ENCODE data around the gene HEPHL1. TPM values are rescaled to one million over a fixed set of nuclear protein-coding genes. Genes with fewer than 3 reads are reported as not detected.

HEPHL1 gene
- total RNA-seq, 1 donor from 2014 or later: 0.02 TPM

DNA sequence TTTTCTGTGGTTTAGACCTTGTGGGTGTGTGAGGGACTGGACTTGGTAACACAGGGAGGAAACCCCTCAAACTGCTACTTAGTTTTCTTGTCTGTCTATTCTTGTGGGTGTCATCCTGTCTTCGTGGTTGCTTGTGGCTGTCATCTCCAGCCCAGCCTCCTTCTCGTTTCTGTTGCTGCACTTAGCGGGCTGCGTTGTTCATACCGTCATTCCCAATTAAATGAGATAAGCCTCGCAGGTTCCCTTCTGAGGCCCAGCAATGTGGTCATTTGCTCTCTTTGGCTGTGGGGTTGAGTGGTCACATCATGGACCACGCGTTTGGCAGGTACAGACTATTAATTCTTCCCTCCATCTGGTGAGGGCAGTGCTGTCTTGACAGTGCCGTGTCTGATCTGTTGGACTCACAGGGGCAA is 126.3 kb downstream of the HEPHL1 start:
- Histone ChIP-seq H3K9me3 (ENCODE audit: low read depth) (no peaks in the 10 kb centered on the region), H3K36me3 (no peaks in the 10 kb centered on the region), H3K79me2 (ENCODE audit: low read depth) (peaks cover 100% of the 10 kb centered on the region), H3K4me3 (no peak overlapping the region), H2AFZ (replicated peaks) (no peak overlapping the region), H4K20me1 (ENCODE audit: low read depth) (peaks cover 90% of the 10 kb centered on the region), H3K4me2 (no peak overlapping the region), H3K9ac (no peak overlapping the region), H3K27ac (no peak overlapping the region), H3F3A (ENCODE audit: low read depth) (peaks cover under 1% of the 10 kb centered on the region), H3K4me1 (peaks cover 20% of the 10 kb centered on the region), H3K27me3 (no peaks in the 10 kb centered on the region)
- no peak for TF ChIP-seq EZH2phosphoT487 (IDR thresholded peaks at IDR 0.05)
- TF ChIP-seq, protein P1, sequence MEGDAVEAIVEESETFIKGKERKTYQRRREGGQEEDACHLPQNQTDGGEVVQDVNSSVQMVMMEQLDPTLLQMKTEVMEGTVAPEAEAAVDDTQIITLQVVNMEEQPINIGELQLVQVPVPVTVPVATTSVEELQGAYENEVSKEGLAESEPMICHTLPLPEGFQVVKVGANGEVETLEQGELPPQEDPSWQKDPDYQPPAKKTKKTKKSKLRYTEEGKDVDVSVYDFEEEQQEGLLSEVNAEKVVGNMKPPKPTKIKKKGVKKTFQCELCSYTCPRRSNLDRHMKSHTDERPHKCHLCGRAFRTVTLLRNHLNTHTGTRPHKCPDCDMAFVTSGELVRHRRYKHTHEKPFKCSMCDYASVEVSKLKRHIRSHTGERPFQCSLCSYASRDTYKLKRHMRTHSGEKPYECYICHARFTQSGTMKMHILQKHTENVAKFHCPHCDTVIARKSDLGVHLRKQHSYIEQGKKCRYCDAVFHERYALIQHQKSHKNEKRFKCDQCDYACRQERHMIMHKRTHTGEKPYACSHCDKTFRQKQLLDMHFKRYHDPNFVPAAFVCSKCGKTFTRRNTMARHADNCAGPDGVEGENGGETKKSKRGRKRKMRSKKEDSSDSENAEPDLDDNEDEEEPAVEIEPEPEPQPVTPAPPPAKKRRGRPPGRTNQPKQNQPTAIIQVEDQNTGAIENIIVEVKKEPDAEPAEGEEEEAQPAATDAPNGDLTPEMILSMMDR (IDR thresholded peaks at IDR 0.05): no peak
- TF ChIP-seq EZH2 (IDR thresholded peaks at IDR 0.05): no peak
- Mint-ChIP-seq H3K4me1 (peaks cover 49% of the 10 kb centered on the region), H3K27me3 (ENCODE audit: insufficient read depth, low read depth) (peaks cover 2% of the 10 kb centered on the region), H3K9me3 (no peaks in the 10 kb centered on the region), H3K36me3 (no peaks in the 10 kb centered on the region), H3K4me3 (no peak overlapping the region), H3K27ac (no peak overlapping the region)
- no peak for DNase-seq (ENCODE audit: low spot score)

DNA sequence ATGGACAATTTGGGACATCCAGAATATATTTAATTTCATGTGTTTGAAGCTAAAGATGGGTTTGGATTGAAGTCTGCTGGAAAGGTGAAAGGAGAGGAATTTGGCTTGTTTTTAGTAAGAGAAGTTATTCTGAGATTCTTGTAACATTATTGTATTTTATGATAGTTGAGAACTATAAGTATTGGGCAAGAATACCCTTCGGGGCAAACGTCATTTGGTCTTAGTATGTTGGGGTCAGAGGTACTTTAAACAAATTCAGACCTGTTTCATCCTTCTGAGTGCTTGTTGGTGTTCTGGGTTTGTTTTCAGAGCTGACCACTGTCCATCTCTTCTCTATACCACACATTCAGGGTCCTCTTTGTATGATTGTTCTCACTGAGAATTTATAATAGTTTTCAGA is 127.0 kb downstream of the HEPHL1 start:
- Histone ChIP-seq H4K20me1 (ENCODE audit: low read depth) (peaks cover 83% of the 10 kb centered on the region), H3K36me3 (no peaks in the 10 kb centered on the region), H3K27ac (no peak overlapping the region), H3F3A (ENCODE audit: low read depth) (no peaks in the 10 kb centered on the region), H2AFZ (replicated peaks) (no peak overlapping the region), H3K27me3 (no peaks in the 10 kb centered on the region), H3K79me2 (ENCODE audit: low read depth) (peaks cover 100% of the 10 kb centered on the region), H3K4me3 (no peak overlapping the region), H3K9me3 (ENCODE audit: low read depth) (no peaks in the 10 kb centered on the region), H3K9ac (no peak overlapping the region), H3K4me1 (peaks cover 13% of the 10 kb centered on the region), H3K4me2 (no peak overlapping the region)
- H3K4me3 Mint-ChIP-seq: no peak overlapping the region
- H3K27me3 Mint-ChIP-seq (ENCODE audit: insufficient read depth, low read depth): peaks cover 2% of the 10 kb centered on the region
- TF ChIP-seq EZH2 (IDR thresholded peaks at IDR 0.05) (no peak), EZH2phosphoT487 (IDR thresholded peaks at IDR 0.05) (no peak)
- no peaks in the 10 kb centered on the region for H3K9me3 Mint-ChIP-seq
- H3K4me1 Mint-ChIP-seq: peaks cover 49% of the 10 kb centered on the region
- DNase-seq (ENCODE audit: low spot score): no peak
- no peaks in the 10 kb centered on the region for H3K36me3 Mint-ChIP-seq
- no peak overlapping the region for H3K27ac Mint-ChIP-seq

DNA sequence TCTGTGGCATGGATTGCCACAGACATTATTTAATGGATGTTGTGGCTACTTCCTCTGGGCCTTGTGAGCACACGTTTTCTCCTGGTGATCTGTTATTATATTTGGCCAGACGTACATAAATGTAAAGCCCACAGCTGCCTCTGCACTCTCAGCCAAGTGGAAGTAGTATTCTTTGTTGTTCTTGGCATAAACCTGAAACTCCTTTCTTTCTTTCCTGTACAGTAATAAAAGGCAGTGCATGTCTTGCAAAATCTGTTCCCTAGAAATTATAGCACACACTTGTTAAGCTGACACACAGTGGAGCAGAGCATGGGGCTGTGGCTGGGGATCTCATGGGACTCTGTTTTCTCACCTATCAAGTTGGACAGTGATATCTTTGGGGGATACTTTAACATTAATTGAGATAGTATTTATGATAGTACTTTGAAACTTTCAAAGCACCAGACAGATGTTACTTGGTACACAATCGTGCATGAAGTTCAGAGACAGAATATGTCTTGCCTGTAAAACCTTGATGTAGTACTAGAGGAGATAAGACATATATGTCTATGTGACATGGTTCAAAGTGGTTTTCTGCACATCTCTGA is 128.4 kb downstream of the HEPHL1 start:
- peaks cover 11% of the 10 kb centered on the region for H3K4me1 ChIP-seq
- peaks cover 44% of the 10 kb centered on the region for H3K4me1 Mint-ChIP-seq

DNA sequence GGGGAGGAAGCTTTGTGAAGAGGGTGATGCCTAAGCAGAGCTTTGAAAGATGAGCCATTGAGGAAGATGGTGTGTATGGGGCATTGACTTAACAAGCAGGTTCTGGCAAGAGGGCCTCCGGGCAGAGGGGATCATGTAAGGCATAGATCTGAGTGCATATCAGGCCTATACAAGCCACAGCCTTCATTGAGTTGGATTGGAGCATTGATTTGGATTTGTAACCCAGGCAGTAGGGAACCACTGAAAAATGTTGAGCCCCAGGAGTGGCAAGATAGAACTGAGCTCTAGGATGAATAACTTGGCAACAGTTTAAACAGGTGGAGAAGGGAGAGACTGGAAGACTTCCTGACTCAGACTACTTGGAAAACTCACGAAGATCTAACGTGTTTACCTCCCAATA is 128.9 kb downstream of the HEPHL1 start:
- H3K27ac Mint-ChIP-seq: no peak overlapping the region
- peaks cover 8% of the 10 kb centered on the region for H3K36me3 Mint-ChIP-seq
- peaks cover 65% of the 10 kb centered on the region for H4K20me1 ChIP-seq (ENCODE audit: low read depth)
- TF ChIP-seq EZH2 (IDR thresholded peaks at IDR 0.05) (no peak), EZH2phosphoT487 (IDR thresholded peaks at IDR 0.05) (no peak)
- TF ChIP-seq, protein P1 (IDR thresholded peaks at IDR 0.05): no peak
- H3K27me3 ChIP-seq: no peaks in the 10 kb centered on the region
- no peak for DNase-seq (ENCODE audit: low spot score)
- no peak overlapping the region for H3K27ac ChIP-seq
- peaks cover 44% of the 10 kb centered on the region for H3K4me1 Mint-ChIP-seq
- no peak overlapping the region for H3K4me3 Mint-ChIP-seq
- no peaks in the 10 kb centered on the region for H3K9me3 Mint-ChIP-seq
- H3F3A ChIP-seq (ENCODE audit: low read depth): no peaks in the 10 kb centered on the region
- H3K9me3 ChIP-seq (ENCODE audit: low read depth): no peaks in the 10 kb centered on the region
- H2AFZ ChIP-seq (replicated peaks): no peak overlapping the region
- no peak overlapping the region for H3K4me3 ChIP-seq
- peaks cover 11% of the 10 kb centered on the region for H3K4me1 ChIP-seq
- H3K9ac ChIP-seq: no peak overlapping the region
- H3K36me3 ChIP-seq: peaks cover 6% of the 10 kb centered on the region
- H3K79me2 ChIP-seq (ENCODE audit: low read depth): peaks cover 100% of the 10 kb centered on the region
- no peak overlapping the region for H3K4me2 ChIP-seq
- no peaks in the 10 kb centered on the region for H3K27me3 Mint-ChIP-seq (ENCODE audit: insufficient read depth, low read depth)

More for the DNA sequence above, 128.4 kb downstream of the HEPHL1 start:
- Histone ChIP-seq H3K27ac (no peak overlapping the region), H3K4me2 (no peak overlapping the region), H3K9me3 (ENCODE audit: low read depth) (no peaks in the 10 kb centered on the region), H3K9ac (no peak overlapping the region), H3F3A (ENCODE audit: low read depth) (no peaks in the 10 kb centered on the region), H3K79me2 (ENCODE audit: low read depth) (peaks cover 100% of the 10 kb centered on the region), H2AFZ (replicated peaks) (no peak overlapping the region), H4K20me1 (ENCODE audit: low read depth) (peaks cover 70% of the 10 kb centered on the region), H3K36me3 (peaks cover 5% of the 10 kb centered on the region), H3K4me3 (no peak overlapping the region), H3K27me3 (no peaks in the 10 kb centered on the region)
- no peak overlapping the region for H3K27ac Mint-ChIP-seq
- no peaks in the 10 kb centered on the region for H3K27me3 Mint-ChIP-seq (ENCODE audit: insufficient read depth, low read depth)
- TF ChIP-seq EZH2phosphoT487 (IDR thresholded peaks at IDR 0.05) (no peak), EZH2 (IDR thresholded peaks at IDR 0.05) (no peak)
- TF ChIP-seq, protein P1 (IDR thresholded peaks at IDR 0.05): no peak
- no peak overlapping the region for H3K4me3 Mint-ChIP-seq
- H3K9me3 Mint-ChIP-seq: no peaks in the 10 kb centered on the region
- peaks cover 8% of the 10 kb centered on the region for H3K36me3 Mint-ChIP-seq
- DNase-seq (ENCODE audit: low spot score): no peak

Measured in neural progenitor cell (in vitro differentiated cells).